GM19397 (cell line): ENCODE data around the gene PDS5B.
A peak's percentile ranks its signal among the peaks of the same experiment; 100 is the strongest.
"Not testable (repeated sequence)": the region's sequence is repeated elsewhere in the genome, so short reads cannot be mapped to it uniquely, and the experiment has no call there.

Source experiments
- ATAC-seq: cut with Tn5 transposase; IDR thresholded peaks from one replicate; pipeline ENCODE4 v1.9.1; 2021; ENCODE audit warnings: mild to moderate bottlenecking, moderate library complexity; ENCODE audit not compliant: unreplicated experiment

PDS5B gene, protein sequence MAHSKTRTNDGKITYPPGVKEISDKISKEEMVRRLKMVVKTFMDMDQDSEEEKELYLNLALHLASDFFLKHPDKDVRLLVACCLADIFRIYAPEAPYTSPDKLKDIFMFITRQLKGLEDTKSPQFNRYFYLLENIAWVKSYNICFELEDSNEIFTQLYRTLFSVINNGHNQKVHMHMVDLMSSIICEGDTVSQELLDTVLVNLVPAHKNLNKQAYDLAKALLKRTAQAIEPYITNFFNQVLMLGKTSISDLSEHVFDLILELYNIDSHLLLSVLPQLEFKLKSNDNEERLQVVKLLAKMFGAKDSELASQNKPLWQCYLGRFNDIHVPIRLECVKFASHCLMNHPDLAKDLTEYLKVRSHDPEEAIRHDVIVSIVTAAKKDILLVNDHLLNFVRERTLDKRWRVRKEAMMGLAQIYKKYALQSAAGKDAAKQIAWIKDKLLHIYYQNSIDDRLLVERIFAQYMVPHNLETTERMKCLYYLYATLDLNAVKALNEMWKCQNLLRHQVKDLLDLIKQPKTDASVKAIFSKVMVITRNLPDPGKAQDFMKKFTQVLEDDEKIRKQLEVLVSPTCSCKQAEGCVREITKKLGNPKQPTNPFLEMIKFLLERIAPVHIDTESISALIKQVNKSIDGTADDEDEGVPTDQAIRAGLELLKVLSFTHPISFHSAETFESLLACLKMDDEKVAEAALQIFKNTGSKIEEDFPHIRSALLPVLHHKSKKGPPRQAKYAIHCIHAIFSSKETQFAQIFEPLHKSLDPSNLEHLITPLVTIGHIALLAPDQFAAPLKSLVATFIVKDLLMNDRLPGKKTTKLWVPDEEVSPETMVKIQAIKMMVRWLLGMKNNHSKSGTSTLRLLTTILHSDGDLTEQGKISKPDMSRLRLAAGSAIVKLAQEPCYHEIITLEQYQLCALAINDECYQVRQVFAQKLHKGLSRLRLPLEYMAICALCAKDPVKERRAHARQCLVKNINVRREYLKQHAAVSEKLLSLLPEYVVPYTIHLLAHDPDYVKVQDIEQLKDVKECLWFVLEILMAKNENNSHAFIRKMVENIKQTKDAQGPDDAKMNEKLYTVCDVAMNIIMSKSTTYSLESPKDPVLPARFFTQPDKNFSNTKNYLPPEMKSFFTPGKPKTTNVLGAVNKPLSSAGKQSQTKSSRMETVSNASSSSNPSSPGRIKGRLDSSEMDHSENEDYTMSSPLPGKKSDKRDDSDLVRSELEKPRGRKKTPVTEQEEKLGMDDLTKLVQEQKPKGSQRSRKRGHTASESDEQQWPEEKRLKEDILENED (N-terminal part only)

DNA sequence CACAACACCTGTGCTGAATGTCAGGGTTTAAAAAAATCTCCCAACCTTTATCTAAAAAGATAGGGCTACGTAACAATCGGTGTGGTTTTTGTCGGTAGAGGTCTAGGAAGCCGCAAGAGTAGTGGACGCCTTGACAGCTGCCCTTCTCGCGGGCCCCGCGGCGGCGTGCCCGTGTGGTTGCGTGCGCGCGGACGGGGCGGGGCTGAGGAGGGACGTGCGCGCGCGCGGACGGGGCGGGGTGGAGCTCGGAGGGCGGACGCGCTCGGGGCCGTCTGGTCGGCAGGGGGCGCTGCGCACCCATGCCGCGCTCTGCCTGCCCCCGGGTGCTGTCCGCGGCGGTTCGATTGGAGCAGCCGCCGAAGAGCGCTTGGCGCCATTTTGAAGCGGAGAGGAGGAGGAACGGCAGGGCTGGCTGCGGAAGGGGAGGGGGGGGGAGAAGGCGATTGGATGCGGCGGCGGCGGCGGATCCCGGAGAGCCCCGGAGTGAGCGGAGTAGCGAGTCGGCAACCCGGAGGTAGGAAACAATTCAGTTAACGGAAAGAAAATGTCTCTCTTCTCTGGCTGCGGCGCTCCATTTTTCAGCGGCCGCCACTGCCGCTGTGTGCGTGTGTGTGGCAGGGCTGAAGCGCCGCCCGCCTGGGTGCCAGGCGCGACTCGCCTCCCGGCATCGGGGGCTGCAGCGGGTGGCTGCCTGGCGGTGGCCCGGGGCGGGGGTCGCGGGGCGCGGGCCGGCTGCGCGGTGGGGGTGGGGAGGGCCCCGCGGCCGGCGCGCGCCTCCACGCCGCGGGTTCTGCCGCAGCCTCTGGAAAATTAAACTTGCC lies at the start of gene PDS5B:
PDS5B (plus strand) TSS at position 373 of the 821 bp plus-strand sequence. CDS start 62,321 bp downstream, outside the sequence.
- peak; percentile 83 for ATAC-seq

DNA sequence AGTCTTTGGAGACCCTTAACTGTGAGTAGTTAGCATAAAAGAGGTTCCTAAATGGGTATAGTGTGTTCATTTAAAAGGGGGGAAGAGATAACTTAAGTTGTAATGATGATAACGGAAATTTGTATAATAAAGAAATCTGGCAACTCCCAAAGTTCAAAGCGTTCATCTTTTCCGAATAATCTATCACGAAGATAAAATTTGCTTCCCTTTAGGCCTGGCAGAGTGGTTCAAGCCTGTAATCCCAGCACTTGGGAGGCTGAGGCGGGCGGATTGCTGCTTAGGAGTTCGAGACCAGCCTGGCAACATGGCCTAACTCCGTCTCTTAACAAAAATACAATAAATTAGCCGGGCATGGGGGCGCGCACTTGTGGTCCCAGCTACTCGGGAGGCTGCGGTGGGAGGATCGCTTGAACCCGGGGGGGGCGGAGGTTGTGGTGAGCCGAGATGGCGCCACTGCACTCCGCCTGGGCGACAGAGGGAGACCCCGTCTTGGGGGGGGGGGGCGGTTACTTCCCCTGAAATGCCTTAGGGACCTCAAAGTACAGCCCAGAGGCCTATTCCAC lies 48.6 kb upstream of the PDS5B start:
- no peak for ATAC-seq

DNA sequence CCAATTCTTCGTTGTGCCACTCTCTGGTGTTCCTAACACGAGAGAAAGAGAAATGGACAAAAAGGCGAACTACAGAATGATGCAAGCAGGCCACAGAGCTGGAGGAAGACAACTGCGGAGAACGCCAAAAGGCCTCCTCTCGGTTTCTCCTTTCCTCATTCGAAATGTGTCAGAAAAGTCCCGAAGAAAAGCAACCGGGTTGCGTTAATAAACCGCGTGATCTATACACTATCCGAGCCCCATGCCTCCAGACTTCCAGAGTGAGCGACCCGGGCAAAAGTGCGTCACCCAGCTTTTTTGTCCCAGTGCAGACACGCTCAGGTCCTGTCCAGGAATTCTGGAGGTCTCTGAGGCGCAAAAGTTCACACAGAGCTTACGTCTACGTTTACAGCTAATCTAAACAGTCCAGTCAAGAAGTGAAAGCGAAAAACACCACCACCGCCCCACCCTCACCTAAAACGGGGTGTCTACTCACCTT lies 48.1 kb upstream of the PDS5B start:
- peak; percentile 73 for ATAC-seq

DNA sequence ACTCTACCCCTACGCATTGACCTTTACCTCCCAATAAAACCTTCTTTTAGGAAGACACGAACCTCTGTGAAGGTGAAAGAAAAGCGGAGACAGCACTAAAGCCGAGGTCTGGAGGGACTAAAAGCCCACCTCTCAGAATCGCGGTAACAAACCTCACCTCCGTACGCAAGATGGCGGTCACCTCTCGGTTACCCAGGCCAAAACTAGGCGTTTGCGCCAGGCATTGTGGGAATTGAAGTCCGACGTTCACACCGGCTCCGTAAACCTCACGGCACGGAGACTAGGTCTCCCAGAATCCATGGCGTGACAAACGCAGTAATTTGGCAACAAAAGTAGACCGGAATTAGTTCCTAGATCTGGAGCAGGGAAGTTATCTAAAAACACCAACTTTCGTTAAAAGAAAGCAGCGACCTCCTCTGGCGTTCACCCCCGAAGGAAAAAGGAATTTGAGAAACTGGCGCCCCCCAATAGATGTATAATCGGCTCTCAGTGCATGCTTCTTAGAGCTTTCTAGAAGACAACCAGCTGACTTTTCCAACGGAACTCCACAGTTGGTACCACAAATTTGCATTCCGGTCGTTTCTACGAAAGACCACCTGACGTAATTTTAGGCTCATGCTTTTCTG lies 47.5 kb upstream of the PDS5B start, which contains the start of gene N4BP2L2:
N4BP2L2 (minus strand) TSS at position 175 of the 626 bp plus-strand sequence. CDS start 1,768 bp downstream, outside the sequence.
- peak; percentile 97 for ATAC-seq

DNA sequence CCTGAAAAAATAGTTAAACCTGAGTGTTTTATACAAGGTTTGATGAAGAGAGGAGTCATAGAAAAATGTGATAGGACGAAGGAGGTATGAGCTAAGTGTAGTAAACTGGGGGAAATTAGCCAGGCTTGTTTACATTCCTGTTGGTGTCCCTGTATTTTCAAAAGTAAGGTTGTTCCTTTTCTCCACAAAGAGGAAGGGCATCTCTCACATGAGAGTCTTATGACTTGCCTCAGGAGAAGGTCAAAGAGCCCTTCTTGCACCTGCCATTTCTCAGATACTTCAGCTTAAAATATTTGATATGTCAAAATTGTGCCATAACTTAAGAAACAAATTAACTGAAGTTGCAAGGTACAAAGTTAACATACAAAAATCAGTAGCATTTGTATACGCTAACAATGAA lies 44.0 kb upstream of the PDS5B start:
- no peak for ATAC-seq

DNA sequence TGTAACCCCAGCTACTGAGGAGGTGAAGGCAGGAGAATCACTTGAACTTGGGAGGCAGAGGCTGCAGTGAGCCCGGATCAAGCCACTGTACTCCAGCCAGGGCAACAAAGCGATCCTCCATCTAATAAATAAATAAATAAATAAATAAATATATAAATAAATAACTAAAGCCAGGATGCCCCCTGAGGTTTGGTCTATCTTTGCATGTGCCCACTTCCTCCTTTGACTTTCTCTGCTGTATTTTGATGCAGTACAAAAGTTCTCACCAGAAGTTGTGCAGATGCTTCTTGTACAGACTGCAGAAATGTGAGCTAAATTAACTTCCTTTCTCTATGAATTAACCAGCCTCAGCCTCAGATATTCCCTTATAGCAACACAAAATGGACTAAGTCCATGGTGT lies 41.2 kb upstream of the PDS5B start:
- ATAC-seq: no peak

DNA sequence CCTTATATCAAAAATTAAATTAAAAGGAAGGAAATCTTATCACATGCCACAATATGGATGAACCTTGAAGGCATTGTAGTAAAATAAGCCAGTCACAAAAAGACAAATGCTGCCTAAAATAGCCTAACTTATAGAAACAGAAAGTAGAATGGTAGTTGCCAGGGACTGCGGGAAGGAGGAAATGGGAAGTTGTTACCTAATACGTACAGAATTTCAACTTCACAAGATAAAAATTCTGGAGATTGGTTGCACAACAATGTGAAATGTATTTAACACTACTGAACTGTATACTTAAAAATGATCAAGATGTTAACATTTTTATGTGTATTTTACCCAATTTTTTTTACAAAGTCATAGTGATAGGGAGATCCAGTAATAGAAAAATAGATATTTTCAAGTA lies 37.4 kb upstream of the PDS5B start:
- ATAC-seq: no peak

DNA sequence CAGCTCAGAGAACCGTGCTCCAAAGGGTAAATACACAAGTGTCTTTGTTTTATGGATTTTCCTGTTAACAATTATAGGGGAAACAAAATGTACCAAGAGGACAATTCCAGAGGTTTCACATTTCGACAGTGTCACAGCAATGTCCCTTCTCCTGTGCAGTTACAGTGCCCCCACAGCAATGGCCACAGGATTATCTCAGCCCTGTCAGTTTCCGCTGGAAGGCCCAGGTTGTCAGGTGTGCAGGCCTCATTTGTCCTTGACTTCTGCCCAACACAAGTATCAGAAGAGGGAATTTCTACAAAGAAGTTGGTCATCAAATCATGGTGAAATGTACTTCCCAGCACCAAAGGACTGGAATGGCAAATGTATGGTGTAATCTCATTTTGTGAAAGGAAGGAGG lies 36.5 kb upstream of the PDS5B start:
- no peak for ATAC-seq

DNA sequence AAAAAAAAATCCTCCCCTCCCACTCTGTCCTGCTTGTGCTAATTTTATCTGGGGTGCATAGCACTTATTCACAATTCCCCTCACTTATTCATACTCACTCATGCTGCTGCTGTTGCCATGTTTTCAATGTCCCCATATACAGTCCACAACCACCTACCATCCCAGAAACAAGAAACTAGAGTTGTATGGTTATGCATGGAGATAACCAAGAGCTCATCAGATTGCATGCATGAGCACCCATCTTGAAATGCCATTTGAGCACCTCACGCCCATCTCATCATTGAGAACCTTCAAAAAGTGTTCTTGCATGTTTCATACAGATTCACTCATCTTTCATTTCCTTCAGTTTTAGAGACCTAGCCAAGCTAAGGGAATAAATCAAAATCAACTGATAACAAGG lies 32.5 kb upstream of the PDS5B start:
- no peak for ATAC-seq

DNA sequence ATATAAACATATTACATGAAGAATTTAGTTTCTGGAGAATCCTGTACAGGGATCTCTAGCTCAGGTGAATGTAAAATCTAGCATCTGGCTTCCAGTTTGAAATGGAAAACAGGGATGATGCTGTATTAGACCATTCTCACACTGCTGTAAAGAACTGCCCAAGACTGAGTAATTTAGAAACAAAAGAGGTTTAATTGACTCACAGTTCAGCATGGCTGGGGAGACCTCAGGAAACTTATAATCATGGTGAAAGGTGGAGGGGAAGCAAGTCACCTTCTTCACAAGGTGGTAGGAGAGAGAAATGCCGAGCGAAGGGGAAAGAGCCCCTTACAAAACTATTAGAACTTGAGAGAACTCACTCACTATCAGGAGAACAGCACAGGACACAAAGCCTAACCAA lies 30.6 kb upstream of the PDS5B start:
- no peak for ATAC-seq

DNA sequence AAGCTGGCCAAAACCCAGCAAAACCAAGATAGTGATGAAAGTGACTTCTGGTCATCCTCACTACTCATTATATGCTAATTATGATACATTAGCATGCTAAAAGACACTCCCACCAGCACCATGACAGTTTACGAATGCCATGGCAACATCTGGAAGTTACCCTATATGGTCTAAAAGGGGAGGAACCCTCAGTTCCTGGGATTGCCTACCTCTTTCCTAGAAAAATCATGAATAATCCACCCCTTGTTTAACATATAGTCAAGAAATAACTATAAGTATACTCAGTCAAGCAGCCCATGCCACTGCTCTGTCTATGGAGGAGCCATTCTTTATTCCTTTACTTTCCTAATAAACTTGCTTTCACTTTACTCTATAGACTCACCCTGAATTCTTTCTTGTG lies 25.4 kb upstream of the PDS5B start:
- ATAC-seq: not testable (repeated sequence)

DNA sequence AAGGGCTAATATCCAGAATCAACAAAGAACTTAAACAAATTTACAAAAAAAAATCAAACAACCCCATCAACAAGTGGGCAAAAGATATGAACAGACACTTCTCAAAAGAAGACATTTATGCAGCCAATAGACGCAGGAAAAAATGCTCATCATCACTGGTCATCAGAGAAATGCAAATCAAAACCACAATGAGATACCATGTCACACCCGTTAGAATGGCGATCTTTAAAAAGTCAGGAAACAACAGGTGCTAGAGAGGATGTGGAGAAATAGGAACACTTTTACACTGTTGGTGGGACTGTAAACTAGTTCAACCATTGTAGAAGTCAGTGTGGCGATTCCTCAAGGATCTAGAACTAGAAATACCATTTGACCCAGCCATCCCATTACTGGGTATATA lies 10.6 kb upstream of the PDS5B start:
- not testable (repeated sequence) for ATAC-seq

DNA sequence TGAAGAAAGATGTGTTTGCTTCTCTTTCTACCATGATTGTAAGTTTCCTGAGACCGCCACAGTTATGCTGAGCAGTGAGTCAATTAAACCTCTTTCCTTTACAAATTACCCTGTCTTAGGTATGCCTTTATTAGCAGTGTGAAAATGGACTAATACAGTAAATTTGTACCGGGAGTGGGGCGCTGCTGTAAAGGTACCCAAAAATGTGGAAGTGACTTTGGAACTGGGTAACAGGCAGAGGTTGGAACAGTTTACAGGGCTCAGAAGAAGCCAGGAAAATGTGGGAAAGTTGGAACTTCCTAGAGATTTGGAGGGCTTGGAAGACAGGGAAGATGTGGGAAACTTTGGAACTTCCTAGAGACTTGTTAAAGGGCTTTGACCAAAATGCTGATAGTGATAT lies 9.2 kb upstream of the PDS5B start:
- no peak for ATAC-seq

DNA sequence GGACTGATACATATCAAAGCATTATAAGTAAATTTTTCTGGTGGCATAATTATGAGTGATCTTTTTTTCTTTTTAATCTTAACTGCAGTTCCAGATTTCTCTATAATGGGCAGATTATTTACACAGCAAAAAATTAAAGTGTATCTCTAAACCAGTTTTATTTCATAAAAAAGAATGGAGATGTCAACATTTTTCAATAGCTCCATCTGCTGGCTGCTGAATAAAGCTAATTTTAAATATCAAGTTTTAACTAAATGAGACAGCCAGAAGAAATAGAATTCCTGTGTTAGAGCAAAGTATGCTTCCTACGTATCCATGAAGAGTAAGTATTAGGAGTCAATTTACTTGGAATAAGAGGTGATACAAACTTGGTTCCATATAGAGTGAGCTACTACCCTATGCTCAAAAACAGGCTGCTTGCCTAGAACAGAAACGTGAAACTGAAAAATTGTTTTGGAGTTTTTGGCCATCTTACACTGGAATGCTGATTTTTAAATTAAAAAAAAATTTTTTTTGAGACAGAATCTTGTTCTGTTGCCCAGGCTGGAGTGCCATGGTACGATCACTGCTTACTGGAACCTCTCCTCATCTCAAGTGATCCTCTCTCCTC lies 5.0 kb upstream of the PDS5B start:
- no peak for ATAC-seq

DNA sequence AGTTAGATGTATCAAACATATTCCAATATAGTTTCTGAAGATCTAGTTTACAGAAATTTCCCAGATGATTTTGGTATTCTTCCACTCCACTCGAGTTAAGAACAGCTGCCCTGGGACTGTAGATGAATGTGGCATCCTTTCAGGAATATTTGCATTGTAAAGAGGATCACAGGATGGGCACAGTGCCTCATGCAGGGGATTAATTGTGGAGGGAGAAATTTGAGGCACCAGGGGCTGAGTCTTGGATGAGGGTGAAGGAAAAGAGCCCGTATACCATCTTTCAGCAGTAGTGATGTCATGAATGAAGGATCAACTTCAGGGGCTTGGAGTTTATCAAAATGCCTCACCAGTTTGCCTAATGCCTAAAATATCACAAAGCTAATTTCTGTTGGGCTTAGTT lies 4.0 kb upstream of the PDS5B start:
- ATAC-seq: no peak

DNA sequence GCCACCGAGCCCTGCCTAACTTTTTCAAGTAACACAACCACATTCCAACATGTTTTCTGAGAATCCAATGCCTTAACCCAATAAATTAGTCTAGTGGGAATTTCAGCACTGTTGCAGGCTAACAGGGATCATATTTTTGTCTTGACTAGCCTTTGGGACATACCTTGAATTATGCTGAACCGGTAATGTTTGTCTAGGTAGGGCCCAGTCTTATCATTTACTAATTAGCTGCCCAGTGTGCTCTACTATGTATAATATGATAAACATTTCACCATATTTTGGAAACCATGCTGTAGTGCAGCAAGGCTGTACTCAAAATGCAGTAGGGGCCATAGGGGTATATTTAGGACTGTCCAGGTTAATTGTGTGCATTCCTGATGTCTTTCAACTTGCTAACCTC lies 3.3 kb upstream of the PDS5B start:
- ATAC-seq: no peak

DNA sequence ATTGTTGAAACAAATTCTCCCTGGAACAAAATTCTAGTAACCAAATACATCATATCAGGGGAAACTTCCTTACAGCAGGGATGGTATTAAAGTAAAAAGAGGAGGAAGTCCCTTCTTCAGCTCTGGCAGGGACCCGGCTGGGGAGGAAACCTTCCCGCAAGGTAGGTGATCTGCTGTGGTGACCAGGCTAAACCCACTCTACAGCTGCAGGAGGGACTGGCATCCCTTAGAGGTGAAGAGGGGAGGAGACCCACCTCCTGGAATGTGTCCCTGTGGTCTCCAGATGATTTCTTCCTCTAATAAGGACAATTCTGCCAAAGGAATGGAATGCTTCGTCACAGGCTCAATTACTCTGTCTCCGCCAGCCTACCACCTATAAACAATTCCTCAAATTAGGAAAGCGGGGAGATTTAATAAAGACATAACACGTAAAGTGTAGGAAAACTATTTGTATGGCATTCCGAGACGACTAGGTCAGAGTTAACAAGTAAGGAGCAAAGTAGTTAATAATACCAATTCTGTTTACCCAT lies 637 bp upstream of the PDS5B start:
- no peak for ATAC-seq

DNA sequence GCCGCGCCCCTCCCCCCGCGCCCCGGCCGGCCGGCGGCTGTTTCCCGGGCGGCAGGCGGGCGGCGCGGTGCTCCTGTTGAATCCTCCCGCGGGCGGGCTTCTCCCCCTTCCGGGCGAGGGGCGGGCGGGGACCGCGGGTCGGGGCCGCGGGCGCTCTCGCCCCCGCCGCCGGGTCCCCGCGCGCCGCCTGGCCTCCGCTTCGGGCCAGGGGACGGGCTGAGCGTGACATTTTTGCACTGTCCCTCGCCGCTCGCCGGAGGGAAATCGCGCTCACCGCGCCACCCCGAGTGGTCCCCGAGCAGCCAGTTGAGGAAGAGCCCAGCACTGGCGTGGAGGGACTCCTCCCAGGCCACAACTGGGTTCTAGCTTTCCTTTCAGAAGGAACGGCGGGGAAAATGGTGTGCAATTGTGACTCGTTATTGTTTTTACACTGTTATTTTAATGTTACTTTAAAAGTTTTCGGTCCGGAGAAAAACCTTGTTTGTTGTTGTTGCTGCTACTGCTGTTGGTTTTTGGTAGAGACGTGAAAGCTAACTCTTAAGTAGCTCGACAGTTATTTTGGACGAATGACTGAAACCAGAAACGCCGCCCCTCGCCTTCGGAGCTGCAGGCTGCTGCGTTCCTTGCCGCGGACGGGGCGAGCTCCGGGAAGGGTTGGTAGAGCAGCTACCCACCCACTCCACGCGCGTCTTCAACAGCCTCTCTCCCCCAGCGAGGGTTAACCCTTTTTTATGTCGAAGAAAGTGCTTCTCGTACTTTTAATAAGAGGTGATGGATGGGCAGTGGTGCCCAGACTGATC lies 959 bp downstream of the PDS5B start:
- ATAC-seq: peak; percentile 38
